NCI-H2081 (cell line): ENCODE results near the gene WDR82.

Source experiments
- DNase-seq, 2 experiments: peaks; one replicate each; lab custom pipeline; 2025; lab: John Stamatoyannopoulos, UW

WDR82 gene

GRCh38 chr3:52256622-52257021, 21.8 kb downstream of the WDR82 start:
- DNase-seq = no peak

- no peak for DNase-seq
Measured at GRCh38 chr3:52256159-52256558, 22.3 kb downstream of the WDR82 start.

- no peak for DNase-seq
Measured at GRCh38 chr3:52254608-52255007, 23.8 kb downstream of the WDR82 start.

GRCh38 chr3:52253314-52254304, 24.8 kb downstream of the WDR82 start:
- DNase-seq = no peak

DNA sequence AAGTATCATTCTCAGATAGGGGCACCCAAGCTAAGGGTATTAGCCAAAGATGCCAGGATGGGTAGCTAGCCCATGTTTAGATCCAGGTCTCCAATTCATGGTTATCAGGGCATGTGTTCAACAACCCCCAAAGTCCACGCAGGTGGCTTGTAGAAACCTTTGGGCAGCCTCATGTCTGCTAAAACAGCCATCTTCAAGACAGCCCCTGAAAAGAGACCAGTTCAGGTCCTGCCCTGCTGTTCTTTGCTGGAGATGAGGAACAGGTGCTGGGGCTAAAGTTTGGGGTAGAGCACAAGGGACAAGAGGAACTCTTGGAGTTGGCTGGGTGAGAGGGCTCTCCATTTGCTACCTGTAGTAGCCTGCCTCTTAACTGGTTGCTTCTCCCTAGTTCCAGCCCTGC, 28.3 kb downstream of the WDR82 start:
- DNase-seq = no peak

GRCh38 chr3:52249683-52250082, 28.8 kb downstream of the WDR82 start:
- no peak for DNase-seq

- peak in 1 of 2 experiments; percentile 0 for DNase-seq
Measured at GRCh38 chr3:52248816-52249547, 29.5 kb downstream of the WDR82 start.

DNA sequence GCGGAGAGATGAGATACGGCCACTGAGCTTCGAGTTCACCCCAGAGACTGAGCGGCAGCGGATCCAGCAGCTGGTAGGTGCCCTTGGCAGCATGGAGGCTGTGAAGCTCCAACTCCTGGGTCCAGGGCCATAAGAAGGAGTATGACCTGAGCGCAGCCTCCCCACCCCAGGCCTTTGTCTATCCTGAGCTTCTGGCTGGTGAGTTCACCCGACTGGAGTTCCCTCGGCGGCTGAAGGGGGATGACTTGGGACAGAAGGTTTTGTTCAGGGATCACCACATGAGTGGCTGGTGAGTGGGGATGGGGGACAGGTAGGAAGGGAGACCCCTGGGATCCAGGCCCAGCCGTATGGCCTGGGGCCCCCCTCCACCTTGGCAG, 30.3 kb downstream of the WDR82 start:
- no peak for DNase-seq

DNA sequence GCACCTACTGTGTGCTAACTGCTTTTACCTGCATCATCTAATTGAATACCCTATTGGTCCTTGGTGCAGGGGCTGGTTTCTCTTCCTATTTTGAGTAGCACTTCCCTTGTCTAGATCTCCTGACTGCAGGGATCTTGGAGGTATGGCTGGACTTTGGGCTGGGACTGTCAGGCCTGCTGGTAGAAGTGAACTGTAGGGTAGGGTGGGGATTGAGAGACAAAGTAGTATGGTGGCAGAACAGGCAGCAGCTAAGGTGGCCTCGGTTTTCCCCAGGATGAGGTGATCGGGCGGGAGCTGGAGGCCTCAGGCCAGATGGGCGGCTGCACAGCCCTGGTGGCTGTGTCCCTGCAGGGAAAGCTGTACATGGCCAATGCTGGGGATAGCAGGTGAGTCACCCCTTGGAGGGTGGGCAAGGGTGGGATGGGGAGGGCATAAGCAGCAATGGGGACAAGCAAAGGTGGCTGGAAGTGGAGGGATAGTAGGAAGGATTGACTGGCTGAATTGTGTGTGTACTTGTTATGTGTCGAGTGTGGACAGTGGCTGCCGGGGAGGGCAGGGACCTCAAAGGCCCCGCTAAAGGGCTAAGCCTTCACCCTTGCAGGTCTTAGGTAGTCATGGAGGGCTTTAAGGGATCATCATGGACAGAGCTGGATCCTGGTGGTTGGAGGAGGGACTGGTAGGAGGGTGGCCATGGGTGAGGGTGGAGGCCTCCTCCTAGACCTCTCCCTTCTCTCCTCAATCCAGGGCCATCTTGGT, 30.9 kb downstream of the WDR82 start:
- no peak for DNase-seq

- no peak for DNase-seq
Measured at GRCh38 chr3:52246728-52247408, 31.6 kb downstream of the WDR82 start.

DNA sequence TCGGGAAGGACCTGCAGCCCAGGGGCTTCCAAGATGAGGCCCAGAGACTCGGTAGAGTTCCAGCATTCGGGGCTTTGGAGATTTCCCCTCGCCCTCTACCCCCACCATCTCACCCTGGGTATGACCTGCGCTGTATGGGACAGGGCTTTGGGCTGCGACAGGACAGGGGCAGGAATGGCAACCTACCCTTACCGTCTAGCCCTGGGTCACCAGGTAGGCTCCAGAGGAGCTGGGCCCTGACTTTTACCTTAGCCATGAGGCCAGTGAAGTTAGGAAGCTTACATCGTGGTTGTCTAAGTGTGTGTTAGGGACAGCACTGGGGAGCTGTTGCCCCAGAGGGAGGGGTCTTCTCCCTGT, 32.2 kb downstream of the WDR82 start:
- no peak for DNase-seq

- DNase-seq = peak in 1 of 2 experiments; percentile 42
Measured at GRCh38 chr3:52245322-52246263, 32.9 kb downstream of the WDR82 start, which contains the start of gene PPM1M. PPM1M (plus strand) TSS chr3:52245759; CDS start chr3:52245825, 66 bp downstream.

DNA sequence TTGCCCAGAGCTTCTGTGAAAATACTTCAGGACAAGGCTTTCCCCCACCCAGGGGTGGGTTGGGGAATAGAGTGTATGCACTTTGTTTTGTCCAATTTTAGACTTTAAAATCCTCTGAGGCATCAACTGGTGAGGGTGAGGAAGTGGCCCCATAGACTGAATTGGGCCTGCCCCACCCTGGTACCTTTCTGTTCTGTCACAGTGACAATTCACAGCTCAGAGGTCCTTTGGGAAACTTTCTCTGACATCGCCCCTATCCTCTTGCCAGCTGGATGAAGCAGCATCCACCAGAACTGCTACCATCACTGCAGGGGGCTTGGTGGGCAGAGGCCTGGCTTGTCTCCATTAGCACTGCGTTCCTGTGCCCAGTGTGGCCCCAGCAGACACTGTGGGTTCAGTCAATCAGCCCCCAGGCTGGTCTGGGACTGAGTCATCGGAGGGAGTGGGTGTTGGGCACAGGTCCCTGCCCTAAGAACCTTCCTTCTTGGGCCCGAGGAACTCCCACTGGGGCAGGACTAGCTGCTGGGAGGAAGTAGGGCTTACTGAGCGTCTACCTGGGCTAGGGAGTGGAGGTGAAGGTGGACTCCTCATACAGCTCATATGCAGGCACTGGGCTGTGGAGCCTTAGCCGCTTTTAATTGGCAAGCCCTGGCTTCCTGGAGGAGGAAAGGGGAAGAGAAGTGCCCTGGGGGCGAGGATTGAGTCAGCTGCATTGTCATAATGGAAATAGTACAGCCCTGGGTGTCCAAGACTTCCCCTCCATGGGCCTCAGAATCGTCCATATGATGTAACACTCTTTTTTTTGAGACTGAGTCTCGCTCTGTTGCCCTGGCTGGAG, 34.4 kb downstream of the WDR82 start:
- no peak for DNase-seq

DNA sequence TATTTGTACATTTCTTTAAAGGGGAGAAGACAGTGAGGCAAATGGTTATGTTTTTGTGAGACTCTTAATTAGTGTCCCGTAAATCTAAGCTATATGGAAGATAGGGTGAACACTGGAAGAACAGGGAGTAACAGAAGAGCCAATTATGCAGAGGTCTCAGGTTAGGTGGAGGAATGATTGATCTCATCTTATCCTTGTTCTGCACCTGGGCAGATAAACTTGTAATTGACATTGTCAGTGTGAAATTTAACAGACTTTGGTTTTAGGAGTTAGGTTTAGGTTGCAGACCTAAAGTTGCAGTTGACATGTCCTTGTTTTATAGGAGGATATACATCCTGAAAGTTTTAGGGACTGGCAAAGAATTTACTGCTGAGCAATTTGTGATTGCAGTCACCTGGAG, 36.4 kb downstream of the WDR82 start:
- DNase-seq = no peak

DNA sequence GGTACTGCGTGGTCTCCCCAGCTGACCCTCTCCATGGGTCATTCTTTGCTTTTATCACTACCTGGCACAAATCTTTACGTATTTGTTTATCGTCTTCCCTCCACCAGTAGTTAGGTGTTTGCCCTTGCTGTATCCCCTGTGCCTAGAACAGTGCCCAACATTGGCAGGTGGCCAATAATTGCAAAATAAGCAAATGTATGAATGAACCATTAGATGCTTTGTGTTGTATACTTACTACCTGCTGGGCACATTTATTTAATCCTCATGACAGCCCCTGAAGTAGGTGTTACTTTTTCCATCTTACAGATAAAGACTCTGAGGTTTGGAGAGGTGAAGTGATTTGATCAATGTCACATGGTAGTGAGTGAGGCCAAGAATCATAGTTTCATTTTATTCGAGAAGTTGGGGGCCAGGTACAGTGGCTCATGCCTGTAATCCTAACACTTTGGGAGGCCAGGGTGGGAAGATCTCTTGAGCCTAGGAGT, 37.5 kb downstream of the WDR82 start:
- DNase-seq = peak in 1 of 2 experiments; percentile 19

- peak in 1 of 2 experiments; percentile 38 for DNase-seq
Measured at GRCh38 chr3:52240059-52240885, 38.2 kb downstream of the WDR82 start.

DNA sequence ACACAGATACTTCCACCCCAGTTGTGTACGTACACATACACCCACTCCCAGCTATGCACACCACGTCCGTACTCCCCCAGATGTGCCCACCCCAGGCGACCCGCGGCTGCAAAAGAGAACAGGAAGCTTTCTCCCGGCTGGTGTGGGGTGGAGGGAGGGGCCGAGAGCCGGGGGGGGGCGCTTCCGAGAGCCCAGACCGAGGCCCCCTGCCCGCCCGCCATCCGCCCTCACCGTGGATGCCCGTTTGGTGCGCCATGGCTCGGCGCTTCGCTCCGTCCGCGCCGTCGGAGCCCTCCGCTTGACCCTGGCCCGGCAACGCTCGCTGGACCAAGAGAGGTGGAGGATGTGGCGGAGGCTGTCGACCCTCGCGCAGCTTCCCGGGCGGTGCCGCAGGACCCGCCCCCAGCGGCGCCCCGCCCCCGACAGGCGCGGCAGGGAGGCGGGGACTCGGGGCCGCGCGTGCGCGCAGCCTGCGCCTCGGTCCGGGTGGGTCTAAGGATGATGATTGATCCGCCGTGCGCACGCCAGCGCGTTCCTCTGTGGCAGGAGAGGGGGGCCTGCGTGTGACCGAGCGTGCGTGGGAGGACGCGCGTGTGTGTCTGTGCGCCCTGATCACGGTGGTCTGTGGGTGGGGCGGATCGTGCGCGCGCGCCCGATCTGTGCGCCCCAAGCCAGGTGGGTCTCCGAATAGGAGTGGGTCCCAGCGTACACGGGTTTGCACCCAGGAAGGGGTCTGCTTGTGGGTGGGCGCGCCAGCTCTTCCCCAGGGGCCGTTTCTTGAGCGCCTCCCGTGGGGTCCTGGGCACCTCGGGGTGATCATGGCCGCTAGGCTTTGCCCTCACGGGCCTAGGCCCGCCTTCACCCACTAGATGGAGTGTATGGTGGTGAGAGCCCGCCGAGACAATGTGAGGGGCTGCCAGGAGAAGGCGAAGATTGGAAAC, 39.4 kb downstream of the WDR82 start, which contains the start of gene TWF2:
Gene TWF2, minus strand, starts transcription at position 398 of the 941 bp plus-strand sequence. Its CDS starts 142 bp downstream, at position 256.
- DNase-seq = peak; percentile 61 to 69
